Measurements from ENCODE around the gene CDX1. TPM values are rescaled to one million over a fixed set of nuclear protein-coding genes. Genes with fewer than 3 reads are reported as not detected.

CDX1 gene
- total RNA-seq (2022; extraction: Qiagen RNA extraction; ENCODE audit: low read depth), result not detected in 5 replicates

GRCh38 chr5:150166650-150167511 is at the start of gene CDX1:
Gene CDX1, plus strand, starts transcription at chr5:150166778. Its CDS starts 99 bp downstream, at chr5:150166877.

GRCh38 chr5:150155258-150156026 is 11.1 kb upstream of the CDX1 start, which contains the start of gene PDGFRB:
Gene PDGFRB, minus strand, starts transcription at chr5:150155845. Its CDS starts 18,798 bp downstream, at chr5:150137047.

DNA sequence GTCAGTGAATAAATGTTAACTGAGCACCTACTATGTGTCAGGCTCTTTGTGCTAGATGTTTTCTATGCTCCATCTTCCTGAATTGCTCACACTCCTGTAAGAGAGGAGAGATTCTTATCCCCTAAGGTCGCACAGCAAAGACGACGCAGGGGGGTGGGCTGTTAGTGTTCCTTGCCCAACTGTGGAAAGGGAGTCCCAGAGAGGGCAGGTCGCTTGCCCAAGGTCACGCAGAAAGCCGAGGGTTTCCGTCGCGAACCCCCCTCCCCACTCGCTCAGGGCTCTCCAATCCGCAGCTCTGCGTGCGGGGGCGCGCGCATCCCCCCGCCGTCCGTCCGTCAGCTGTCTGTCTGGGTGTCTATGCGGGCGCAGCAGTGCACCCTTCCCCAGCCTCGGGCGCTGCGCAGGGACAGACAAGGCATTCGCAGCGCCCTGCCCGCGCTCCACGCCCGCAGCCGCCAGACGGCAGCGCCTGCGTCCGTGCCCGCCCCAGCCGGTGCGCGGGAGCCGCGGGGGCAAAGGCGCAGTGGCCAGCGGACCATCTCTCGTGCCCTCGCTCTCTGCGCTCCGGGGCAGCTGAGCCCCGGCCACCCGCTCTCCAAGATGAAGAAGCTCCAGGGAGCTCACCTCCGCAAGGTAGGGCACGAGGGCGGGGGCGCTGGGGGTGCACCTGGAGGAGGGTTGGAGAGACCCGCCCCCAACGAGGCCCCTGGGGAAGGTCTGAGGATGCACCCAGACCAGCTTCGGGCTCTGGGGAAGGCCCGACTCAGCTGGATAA is 23.3 kb downstream of the CDX1 start, which contains the start of gene SLC6A7:
Gene SLC6A7 (plus strand): TSS at position 335 of the 775 bp plus-strand sequence. CDS start 266 bp downstream, at position 601.

Other genes starting within 250 kb of the CDX1 start
- 0.09 to 0.28 TPM (median 0.23 TPM) in 5 replicates for gene PDE6A, start 222.0 kb upstream of the CDX1 start, total RNA-seq (2022; extraction: Qiagen RNA extraction; ENCODE audit: low read depth)
- 34.5 to 56.7 TPM (median 50.3 TPM) in 5 replicates for gene SLC26A2, start 206.0 kb upstream of the CDX1 start, total RNA-seq (2022; extraction: Qiagen RNA extraction; ENCODE audit: low read depth)
- 5.0 to 6.0 TPM (median 5.2 TPM) in 5 replicates for gene TIGD6, start 166.1 kb upstream of the CDX1 start, total RNA-seq (2022; extraction: Qiagen RNA extraction; ENCODE audit: low read depth)
- gene HMGXB3, start 166.0 kb upstream of the CDX1 start, total RNA-seq (2022; extraction: Qiagen RNA extraction; ENCODE audit: low read depth), result 31.1 to 34.6 TPM (median 33.9 TPM) in 5 replicates
- 0.15 to 0.37 TPM (median 0.28 TPM) in 5 replicates for gene CSF1R, start 80.2 kb upstream of the CDX1 start, total RNA-seq (2022; extraction: Qiagen RNA extraction; ENCODE audit: low read depth)
- 0.09 to 0.75 TPM (median 0.43 TPM) in 5 replicates for gene PDGFRB, start 10.9 kb upstream of the CDX1 start, total RNA-seq (2022; extraction: Qiagen RNA extraction; ENCODE audit: low read depth)
- gene SLC6A7, start 23.3 kb downstream of the CDX1 start, total RNA-seq (2022; extraction: Qiagen RNA extraction; ENCODE audit: low read depth), result 0.03 to 0.05 TPM in 2 of 5 replicates, not detected in the others
- 0.64 to 0.97 TPM (median 0.89 TPM) in 5 replicates for gene CAMK2A, start 123.0 kb downstream of the CDX1 start, total RNA-seq (2022; extraction: Qiagen RNA extraction; ENCODE audit: low read depth)
- 28.6 to 39.5 TPM (median 34.0 TPM) in 5 replicates for gene ARSI, start 136.1 kb downstream of the CDX1 start, total RNA-seq (2022; extraction: Qiagen RNA extraction; ENCODE audit: low read depth)
- gene TCOF1, start 190.9 kb downstream of the CDX1 start, total RNA-seq (2022; extraction: Qiagen RNA extraction; ENCODE audit: low read depth), result 62.5 to 82.0 TPM (median 74.3 TPM) in 5 replicates
- 0.12 TPM in 1 of 5 replicates, not detected in the others for gene CD74, start 246.1 kb downstream of the CDX1 start, total RNA-seq (2022; extraction: Qiagen RNA extraction; ENCODE audit: low read depth)